Measurements from ENCODE around the gene LRBA. TPM values are rescaled to one million over a fixed set of nuclear protein-coding genes. Genes with fewer than 3 reads are reported as not detected.

LRBA gene
- total RNA-seq, 1 donor from 2014 or later = 52.4 TPM

GRCh38 chr4:150258569-150258968, 756.5 kb downstream of the LRBA start:
- DNase-seq = no peak

GRCh38 chr4:150256841-150257730, 758.0 kb downstream of the LRBA start:
- no peak for DNase-seq

- no peak for DNase-seq
Measured at GRCh38 chr4:150256225-150256620, 758.9 kb downstream of the LRBA start.

- no peak for DNase-seq
Measured at GRCh38 chr4:150255610-150256224, 759.4 kb downstream of the LRBA start.

GRCh38 chr4:150253965-150254630, 761.0 kb downstream of the LRBA start:
- no peak for DNase-seq

GRCh38 chr4:150253416-150253815, 761.7 kb downstream of the LRBA start:
- DNase-seq = no peak

GRCh38 chr4:150252741-150253140, 762.3 kb downstream of the LRBA start:
- no peak for DNase-seq

GRCh38 chr4:150252306-150252705, 762.8 kb downstream of the LRBA start:
- DNase-seq = no peak

- no peak for DNase-seq
Measured at GRCh38 chr4:150251752-150252190, 763.3 kb downstream of the LRBA start.

GRCh38 chr4:150250998-150251651, 764.0 kb downstream of the LRBA start:
- no peak for DNase-seq

GRCh38 chr4:150250293-150250997, 764.6 kb downstream of the LRBA start:
- no peak for DNase-seq

GRCh38 chr4:150248181-150248580, 766.9 kb downstream of the LRBA start:
- DNase-seq = no peak

GRCh38 chr4:150247184-150247583, 767.9 kb downstream of the LRBA start:
- DNase-seq = no peak

GRCh38 chr4:150244600-150244999, 770.5 kb downstream of the LRBA start:
- DNase-seq = no peak

- DNase-seq = no peak
Measured at GRCh38 chr4:150243932-150244331, 771.2 kb downstream of the LRBA start.

GRCh38 chr4:150242820-150243458, 772.1 kb downstream of the LRBA start:
- peak; percentile 73 for DNase-seq

- no peak for DNase-seq
Measured at GRCh38 chr4:150240011-150240410, 775.1 kb downstream of the LRBA start.

- DNase-seq = no peak
Measured at GRCh38 chr4:150238591-150238990, 776.5 kb downstream of the LRBA start.

GRCh38 chr4:150237110-150237872, 777.8 kb downstream of the LRBA start:
- peak; percentile 88 for DNase-seq

GRCh38 chr4:150236626-150237025, 778.5 kb downstream of the LRBA start:
- peak; percentile 30 for DNase-seq

GRCh38 chr4:150235808-150236271, 779.2 kb downstream of the LRBA start:
- DNase-seq = no peak

Measured in dermis blood vessel endothelial cell (primary cell).